ENCODE data around the gene AIRE.

AIRE gene

GRCh38 chr21:44325386-44326271 lies 40.0 kb downstream of the AIRE start:
- DNase-seq (ENCODE audit: extremely low read depth, low read depth) = no peak
- TF ChIP-seq CTCF (IDR thresholded peaks at IDR 0.05; ENCODE audit: low read depth, low read length) = no peak

GRCh38 chr21:44326272-44326647 lies 40.6 kb downstream of the AIRE start:
- no peak for TF ChIP-seq CTCF (IDR thresholded peaks at IDR 0.05; ENCODE audit: low read depth, low read length)

GRCh38 chr21:44326716-44327602 lies 41.3 kb downstream of the AIRE start:
- DNase-seq (ENCODE audit: extremely low read depth, low read depth) = no peak
- no peak for TF ChIP-seq CTCF (IDR thresholded peaks at IDR 0.05; ENCODE audit: low read depth, low read length)

More at GRCh38 chr21:44326272-44326647, 40.6 kb downstream of the AIRE start:
- no peak for DNase-seq (ENCODE audit: extremely low read depth, low read depth)

GRCh38 chr21:44327603-44327974 lies 41.9 kb downstream of the AIRE start:
- TF ChIP-seq CTCF (IDR thresholded peaks at IDR 0.05; ENCODE audit: low read depth, low read length) = no peak

GRCh38 chr21:44328242-44328895 lies 42.7 kb downstream of the AIRE start:
- no peak for DNase-seq (ENCODE audit: extremely low read depth, low read depth)
- no peak for TF ChIP-seq CTCF (IDR thresholded peaks at IDR 0.05; ENCODE audit: low read depth, low read length)

More at GRCh38 chr21:44327603-44327974, 41.9 kb downstream of the AIRE start:
- no peak for DNase-seq (ENCODE audit: extremely low read depth, low read depth)

GRCh38 chr21:44329086-44329889 lies 43.6 kb downstream of the AIRE start:
- DNase-seq (ENCODE audit: extremely low read depth, low read depth) = no peak
- TF ChIP-seq CTCF (IDR thresholded peaks at IDR 0.05; ENCODE audit: low read depth, low read length) = no peak

All from AG09319 (cell line).